Activated CD4-positive, alpha-beta T cell treated with anti-CD3 and anti-CD28 coated beads, Interleukin-2, amount 10 ng/mL, durations not matched to agents 7 days and 5 days (primary cell): ENCODE measurements around the gene CRB3. TPM values are rescaled to one million over a fixed set of nuclear protein-coding genes. Genes with fewer than 3 reads are reported as not detected.
A peak's percentile ranks its signal among the peaks of the same experiment; 100 is the strongest.
"Not testable (repeated sequence)": the region's sequence is repeated elsewhere in the genome, so short reads cannot be mapped to it uniquely, and the experiment has no call there.

Source experiments
- CTCF ChIA-PET: fragments of 350-600 bp; sonication (Branson Sonifier 250); formaldehyde crosslinking; loops from one replicate; lab custom pipeline; 2021; ENCODE audit warnings: antibody characterized with exemption; lab: Charles Lee
- POLR2A ChIA-PET: fragments of 350-600 bp; sonication (Branson Sonifier 250); formaldehyde crosslinking; loops from one replicate; lab custom pipeline; 2021; ENCODE audit warnings: antibody characterized with exemption; lab: Charles Lee
- DNase-seq: peaks from one replicate; pipeline ENCODE4 v3.0.0-alpha.2; 2020
- H3K27ac Mint-ChIP-seq: one replicate; pipeline ENCODE4 v1.8.0; 2021; ENCODE audit warnings: mild to moderate bottlenecking, moderate library complexity, mixed read lengths
- H3K27me3 Mint-ChIP-seq: one replicate; pipeline ENCODE4 v1.8.0; 2021; ENCODE audit warnings: mixed read lengths
- H3K36me3 Mint-ChIP-seq: one replicate; pipeline ENCODE4 v1.8.0; 2021; ENCODE audit warnings: low read depth, mixed read lengths
- H3K4me1 Mint-ChIP-seq: one replicate; pipeline ENCODE4 v1.8.0; 2021; ENCODE audit warnings: mixed read lengths
- H3K4me3 Mint-ChIP-seq: one replicate; pipeline ENCODE4 v1.8.0; 2021; ENCODE audit warnings: mild to moderate bottlenecking, moderate library complexity, mixed read lengths
- H3K9me3 Mint-ChIP-seq: one replicate; pipeline ENCODE4 v1.8.0; 2021; ENCODE audit warnings: mixed read lengths
- total RNA-seq, 2 experiments: library from RNA; stranded (reverse); gene quantifications; one replicate each; pipeline ENCODE4 v1.2.3, GENCODE V29; 2021

CRB3 gene
- total RNA-seq, 2 experiments from 2014 or later: 0.33 to 0.64 TPM

DNA sequence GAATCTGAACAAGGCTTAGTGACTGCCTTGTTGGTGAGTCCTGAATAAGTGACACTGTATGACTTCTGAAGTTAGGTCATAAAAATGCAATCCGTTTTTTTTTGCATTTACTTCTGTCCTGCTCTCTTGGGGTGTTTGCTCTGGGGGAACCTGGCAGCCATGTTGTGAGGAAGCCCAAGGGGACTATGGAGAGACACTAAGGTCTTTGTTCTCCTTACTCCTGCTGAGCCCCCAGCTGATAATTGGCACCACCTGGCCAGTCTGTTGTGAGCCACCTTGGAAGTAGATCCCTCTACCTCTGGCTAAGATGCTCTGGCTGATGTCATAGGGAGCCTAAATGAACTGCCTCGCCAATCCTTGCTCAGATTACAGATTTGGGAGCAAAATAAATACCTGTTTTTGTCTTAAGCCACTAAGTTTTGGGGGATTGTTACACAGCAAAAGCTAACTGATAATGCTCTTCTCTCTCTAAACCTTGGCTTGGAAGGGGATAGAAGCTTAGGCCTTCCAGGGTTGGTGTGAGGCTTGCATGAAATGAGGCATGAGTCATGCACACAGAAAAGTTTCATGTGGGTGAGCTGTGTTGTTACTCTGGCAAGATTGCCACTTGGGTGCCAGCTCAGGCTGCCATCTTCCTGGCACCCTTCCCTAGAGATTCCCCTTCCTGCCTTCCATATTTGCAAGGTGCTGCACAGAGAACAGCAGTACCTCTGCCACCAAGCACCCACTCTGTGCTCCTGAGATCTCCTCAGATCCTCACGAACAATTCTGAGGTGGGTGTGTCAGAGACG lies 27.9 kb downstream of the CRB3 start:
- Mint-ChIP-seq H3K4me1 (peaks cover 12% of the 10 kb centered on the region), H3K27ac (no peak overlapping the region), H3K36me3 (no peaks in the 10 kb centered on the region), H3K27me3 (no peaks in the 10 kb centered on the region), H3K9me3 (peaks cover 7% of the 10 kb centered on the region), H3K4me3 (no peak overlapping the region)
- ChIA-PET CTCF (interaction anchor here (0.9 to 6.4 kb wide), 6 partner anchors 7 to 335 kb away, joined by 3 to 24 read pairs (median 4); partner anchors contain the start of gene GPR108), POLR2A (no interaction called here)
- no peak for DNase-seq

GRCh38 chr19:6494438-6495036 lies 30.5 kb downstream of the CRB3 start:
- POLR2A ChIA-PET: no interaction called here

GRCh38 chr19:6495947-6496346 lies 31.9 kb downstream of the CRB3 start:
- H3K4me1 Mint-ChIP-seq: peaks cover 11% of the 10 kb centered on the region
- H3K36me3 Mint-ChIP-seq: no peaks in the 10 kb centered on the region
- H3K4me3 Mint-ChIP-seq: no peak overlapping the region
- H3K27me3 Mint-ChIP-seq: peaks cover 4% of the 10 kb centered on the region
- ChIA-PET POLR2A (no interaction called here), CTCF (no interaction called here)
- no peak for DNase-seq
- peaks cover 7% of the 10 kb centered on the region for H3K9me3 Mint-ChIP-seq
- no peak overlapping the region for H3K27ac Mint-ChIP-seq

More at GRCh38 chr19:6494438-6495036, 30.5 kb downstream of the CRB3 start:
- no peak overlapping the region for H3K4me3 Mint-ChIP-seq
- no peak for DNase-seq
- CTCF ChIA-PET: interaction anchor here (1.1 to 1.3 kb wide), 2 partner anchors 11 to 22 kb away, joined by 3 to 4 read pairs; no protein-coding TSS in a partner anchor
- peaks cover 4% of the 10 kb centered on the region for H3K27me3 Mint-ChIP-seq
- H3K27ac Mint-ChIP-seq: no peak overlapping the region
- H3K36me3 Mint-ChIP-seq: no peaks in the 10 kb centered on the region
- H3K4me1 Mint-ChIP-seq: peaks cover 17% of the 10 kb centered on the region
- peaks cover 7% of the 10 kb centered on the region for H3K9me3 Mint-ChIP-seq

DNA sequence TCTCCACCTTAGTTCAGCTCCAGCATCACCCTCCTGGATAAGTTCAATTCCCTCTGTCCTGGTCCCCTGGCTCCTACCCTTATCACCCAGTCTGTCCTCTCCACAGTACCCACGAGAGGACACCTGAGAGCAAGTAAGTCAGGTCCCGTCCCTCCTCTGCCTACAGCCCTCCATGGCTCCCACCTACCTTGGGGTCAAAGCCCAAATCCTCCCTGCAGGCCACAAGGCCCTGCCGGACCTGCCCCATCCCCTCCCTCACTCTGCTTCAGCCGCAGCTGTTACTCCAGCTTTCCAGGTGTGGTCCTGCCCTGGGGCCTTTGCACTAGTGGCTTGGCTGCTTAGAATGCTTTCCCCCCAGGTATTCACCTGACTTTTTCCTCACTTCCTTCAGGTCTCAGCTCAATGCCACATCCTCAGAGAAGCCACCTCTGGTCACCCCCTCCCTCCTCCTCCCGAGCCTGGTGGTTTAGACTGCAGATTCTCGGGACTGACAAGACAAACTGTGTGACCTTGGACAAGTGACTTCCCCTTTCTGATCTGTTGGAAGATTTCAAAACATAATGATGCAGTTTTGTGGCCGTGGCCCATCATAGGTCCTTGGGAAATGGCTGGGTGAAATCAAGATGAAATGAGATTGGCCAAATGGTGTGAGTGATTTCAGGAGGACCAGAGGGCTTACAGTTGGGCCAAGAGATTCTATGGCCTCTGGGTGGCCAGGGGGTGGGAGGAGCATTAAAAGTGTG lies 34.4 kb downstream of the CRB3 start:
- peaks cover 20% of the 10 kb centered on the region for H3K4me1 Mint-ChIP-seq
- H3K36me3 Mint-ChIP-seq: no peaks in the 10 kb centered on the region
- no peak for DNase-seq
- CTCF ChIA-PET: interaction anchor here (0.6 to 3.8 kb wide), 4 partner anchors 9 to 1154 kb away, joined by 3 to 24 read pairs (median 4); partner anchors contain the start of gene DENND1C
- no peak overlapping the region for H3K4me3 Mint-ChIP-seq
- peaks cover 13% of the 10 kb centered on the region for H3K27me3 Mint-ChIP-seq
- no peaks in the 10 kb centered on the region for H3K9me3 Mint-ChIP-seq
- POLR2A ChIA-PET: no interaction called here
- no peak overlapping the region for H3K27ac Mint-ChIP-seq

GRCh38 chr19:6499052-6499790 lies 35.1 kb downstream of the CRB3 start:
- ChIA-PET POLR2A (no interaction called here), CTCF (interaction anchor here (3.8 kb wide), 1 partner anchor 10 kb away, joined by 24 read pairs; no protein-coding TSS in a partner anchor)
- no peaks in the 10 kb centered on the region for H3K9me3 Mint-ChIP-seq
- H3K4me3 Mint-ChIP-seq: no peak overlapping the region
- no peaks in the 10 kb centered on the region for H3K36me3 Mint-ChIP-seq
- H3K27me3 Mint-ChIP-seq: peaks cover 17% of the 10 kb centered on the region
- peaks cover 24% of the 10 kb centered on the region for H3K4me1 Mint-ChIP-seq
- H3K27ac Mint-ChIP-seq: no peak overlapping the region
- no peak for DNase-seq

- H3K36me3 Mint-ChIP-seq: no peaks in the 10 kb centered on the region
- peak overlapping the region; percentile 72 for H3K4me3 Mint-ChIP-seq
- peaks cover 17% of the 10 kb centered on the region for H3K27me3 Mint-ChIP-seq
- H3K27ac Mint-ChIP-seq: no peak overlapping the region
- no peak for DNase-seq
- no peaks in the 10 kb centered on the region for H3K9me3 Mint-ChIP-seq
- peaks cover 32% of the 10 kb centered on the region for H3K4me1 Mint-ChIP-seq
- CTCF ChIA-PET: interaction anchor here (0.6 to 3.8 kb wide), 5 partner anchors 12 to 362 kb away, joined by 3 to 24 read pairs (median 4); no protein-coding TSS in a partner anchor
- POLR2A ChIA-PET: no interaction called here
Observed at GRCh38 chr19:6500837-6501739, 37.0 kb downstream of the CRB3 start.

GRCh38 chr19:6501740-6502648 lies 37.9 kb downstream of the CRB3 start, which contains the start of gene TUBB4A:
TUBB4A (minus strand) TSS chr19:6502309; CDS start chr19:6502212, 97 bp downstream.
- peaks cover 32% of the 10 kb centered on the region for H3K4me1 Mint-ChIP-seq
- ChIA-PET CTCF (no interaction called here), POLR2A (no interaction called here)
- H3K9me3 Mint-ChIP-seq: no peaks in the 10 kb centered on the region
- peaks cover 17% of the 10 kb centered on the region for H3K27me3 Mint-ChIP-seq
- no peaks in the 10 kb centered on the region for H3K36me3 Mint-ChIP-seq
- H3K4me3 Mint-ChIP-seq: peak within 1 kb of the TSS; percentile 72
- no peak within 1 kb of the TSS for H3K27ac Mint-ChIP-seq
- DNase-seq: peak; percentile 25

DNA sequence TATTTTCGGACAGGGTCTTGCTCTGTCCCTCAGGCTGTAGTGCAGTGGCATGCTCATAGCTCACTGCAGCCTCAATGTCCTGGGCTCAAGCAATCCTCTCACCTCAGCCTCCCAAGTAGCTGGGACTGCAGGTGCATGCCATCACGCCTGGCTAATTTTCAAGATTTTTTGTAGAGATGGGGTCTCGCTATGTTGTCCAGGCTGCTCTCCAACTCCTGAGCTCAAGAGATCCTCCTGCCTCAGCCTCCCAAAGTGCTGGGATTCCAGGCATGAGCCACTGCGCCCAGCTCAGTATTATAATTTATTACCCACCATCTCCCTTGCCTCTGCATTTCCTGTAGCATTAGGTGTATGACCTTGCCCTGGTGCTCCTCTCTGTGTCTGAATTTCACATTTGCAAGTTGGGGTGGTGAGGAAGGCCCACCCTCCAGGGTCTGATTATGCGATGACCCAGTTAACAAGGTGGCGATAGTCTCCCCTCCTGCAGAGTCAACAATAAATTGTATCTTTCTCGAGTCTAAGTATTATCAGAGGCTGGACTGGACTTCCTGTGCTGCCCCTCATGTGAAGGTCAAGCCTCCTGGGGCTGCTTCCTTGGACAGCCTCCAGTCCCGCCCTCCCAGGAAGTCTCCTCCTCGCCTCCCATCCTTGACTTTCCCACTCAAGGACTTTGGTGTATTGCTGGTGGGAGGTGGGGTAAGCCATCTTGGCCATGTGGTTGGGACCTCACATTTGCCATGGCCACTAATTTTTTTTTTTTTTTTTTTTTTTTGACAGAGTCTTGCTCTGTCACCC lies 39.5 kb downstream of the CRB3 start:
- ChIA-PET POLR2A (interaction anchor here (0.7 kb wide), 1 partner anchor 16 kb away, joined by 3 read pairs; no protein-coding TSS in a partner anchor), CTCF (interaction anchor here (0.7 to 1.8 kb wide), 4 partner anchors 13 to 285 kb away, joined by 4 to 6 read pairs (median 4); no protein-coding TSS in a partner anchor)
- H3K4me1 Mint-ChIP-seq: peaks cover 27% of the 10 kb centered on the region
- no peaks in the 10 kb centered on the region for H3K9me3 Mint-ChIP-seq
- no peak for DNase-seq
- no peaks in the 10 kb centered on the region for H3K36me3 Mint-ChIP-seq
- peak overlapping the region; percentile 6 for H3K4me3 Mint-ChIP-seq
- peaks cover 17% of the 10 kb centered on the region for H3K27me3 Mint-ChIP-seq
- no peak overlapping the region for H3K27ac Mint-ChIP-seq

- H3K27ac Mint-ChIP-seq, H3K36me3 Mint-ChIP-seq, H3K27me3 Mint-ChIP-seq, POLR2A ChIA-PET, H3K4me3 Mint-ChIP-seq, DNase-seq, H3K9me3 Mint-ChIP-seq: not testable (repeated sequence)
- peaks cover 15% of the 10 kb centered on the region for H3K4me1 Mint-ChIP-seq
- CTCF ChIA-PET: interaction anchor here (1.0 to 2.6 kb wide), 2 partner anchors 8 to 348 kb away, joined by 3 to 9 read pairs; no protein-coding TSS in a partner anchor
Observed at GRCh38 chr19:6508028-6508771, 44.1 kb downstream of the CRB3 start.
